ENCODE results near the gene GCK. TPM values are rescaled to one million over a fixed set of nuclear protein-coding genes. Genes with fewer than 3 reads are reported as not detected.
"Not testable (repeated sequence)": the region's sequence is repeated elsewhere in the genome, so short reads cannot be mapped to it uniquely, and the experiment has no call there.

GCK gene
- total RNA-seq, 2 donors from 2014 or later = 0.45 TPM; not detected in 1

GRCh38 chr7:44210107-44210506 lies 20.9 kb upstream of the GCK start:
- H3K4me3 Mint-ChIP-seq = no peak overlapping the region
- H3K9me3 ChIP-seq (ENCODE audit: control insufficient read depth, low read length, poor library complexity, severe bottlenecking) = no peaks in the 10 kb centered on the region
- no peak for DNase-seq
- H3K36me3 Mint-ChIP-seq (ENCODE audit: low read depth) = peaks cover 13% of the 10 kb centered on the region
- peaks cover 6% of the 10 kb centered on the region for H3K4me1 Mint-ChIP-seq
- no peaks in the 10 kb centered on the region for H3K27me3 Mint-ChIP-seq
- no peak overlapping the region for H3K27ac Mint-ChIP-seq
- no peak for ATAC-seq

- DNase-seq (no peak), ATAC-seq (no peak)
- Mint-ChIP-seq H3K36me3 (ENCODE audit: low read depth) (peaks cover 15% of the 10 kb centered on the region), H3K4me1 (peaks cover 13% of the 10 kb centered on the region), H3K27ac (no peak overlapping the region), H3K27me3 (no peaks in the 10 kb centered on the region), H3K4me3 (no peak overlapping the region)
- no peaks in the 10 kb centered on the region for H3K9me3 ChIP-seq (ENCODE audit: control insufficient read depth, low read length, poor library complexity, severe bottlenecking)
Observed at GRCh38 chr7:44208085-44208484, 18.8 kb upstream of the GCK start.

GRCh38 chr7:44206008-44206407 lies 16.8 kb upstream of the GCK start:
- ATAC-seq = no peak
- no peak overlapping the region for H3K4me3 Mint-ChIP-seq
- DNase-seq = no peak
- H3K9me3 ChIP-seq (ENCODE audit: control insufficient read depth, low read length, poor library complexity, severe bottlenecking) = no peaks in the 10 kb centered on the region
- H3K27ac Mint-ChIP-seq = no peak overlapping the region
- peaks cover 25% of the 10 kb centered on the region for H3K4me1 Mint-ChIP-seq
- peaks cover 12% of the 10 kb centered on the region for H3K36me3 Mint-ChIP-seq (ENCODE audit: low read depth)
- no peaks in the 10 kb centered on the region for H3K27me3 Mint-ChIP-seq

GRCh38 chr7:44201813-44202212 lies 12.6 kb upstream of the GCK start:
- Mint-ChIP-seq H3K36me3 (ENCODE audit: low read depth) (peaks cover 6% of the 10 kb centered on the region), H3K4me1 (peaks cover 25% of the 10 kb centered on the region), H3K27me3 (peaks cover 10% of the 10 kb centered on the region), H3K27ac (peak overlapping the region; percentile 67), H3K4me3 (peak overlapping the region; percentile 89)
- DNase-seq = no peak
- H3K9me3 ChIP-seq (ENCODE audit: control insufficient read depth, low read length, poor library complexity, severe bottlenecking) = no peaks in the 10 kb centered on the region
- no peak for ATAC-seq

GRCh38 chr7:44200699-44201461 lies 11.6 kb upstream of the GCK start, which contains the start of gene YKT6:
TSS of gene YKT6 (plus strand) at chr7:44200978. CDS start at chr7:44201136, 158 bp downstream.
- DNase-seq (peak; percentile 83 to 86 (median 86)), ATAC-seq (peak; percentile 99)
- peaks cover 26% of the 10 kb centered on the region for H3K4me1 Mint-ChIP-seq
- H3K36me3 Mint-ChIP-seq (ENCODE audit: low read depth) = peaks cover 6% of the 10 kb centered on the region
- peak within 1 kb of the TSS; percentile 89 for H3K4me3 Mint-ChIP-seq
- no peaks in the 10 kb centered on the region for H3K9me3 ChIP-seq (ENCODE audit: control insufficient read depth, low read length, poor library complexity, severe bottlenecking)
- peak within 1 kb of the TSS; percentile 67 for H3K27ac Mint-ChIP-seq
- H3K27me3 Mint-ChIP-seq = peaks cover 10% of the 10 kb centered on the region

- Mint-ChIP-seq H3K4me3 (peak overlapping the region; percentile 72), H3K4me1 (peaks cover 23% of the 10 kb centered on the region)
- not testable (repeated sequence) for ATAC-seq; H3K27me3 Mint-ChIP-seq; H3K27ac Mint-ChIP-seq; DNase-seq; H3K36me3 Mint-ChIP-seq (ENCODE audit: low read depth); H3K9me3 ChIP-seq (ENCODE audit: control insufficient read depth, low read length, poor library complexity, severe bottlenecking)
Observed at GRCh38 chr7:44200163-44200562, 10.9 kb upstream of the GCK start.

GRCh38 chr7:44197474-44197873 lies 8.2 kb upstream of the GCK start:
- H3K4me1 Mint-ChIP-seq = peaks cover 10% of the 10 kb centered on the region
- DNase-seq = no peak
- no peak overlapping the region for H3K27ac Mint-ChIP-seq
- peaks cover 28% of the 10 kb centered on the region for H3K27me3 Mint-ChIP-seq
- H3K9me3 ChIP-seq (ENCODE audit: control insufficient read depth, low read length, poor library complexity, severe bottlenecking) = no peaks in the 10 kb centered on the region
- no peak for ATAC-seq
- H3K36me3 Mint-ChIP-seq (ENCODE audit: low read depth) = no peaks in the 10 kb centered on the region
- no peak overlapping the region for H3K4me3 Mint-ChIP-seq

GRCh38 chr7:44196450-44196872 lies 7.2 kb upstream of the GCK start:
- H3K27ac Mint-ChIP-seq = no peak overlapping the region
- peaks cover 5% of the 10 kb centered on the region for H3K4me1 Mint-ChIP-seq
- no peaks in the 10 kb centered on the region for H3K9me3 ChIP-seq (ENCODE audit: control insufficient read depth, low read length, poor library complexity, severe bottlenecking)
- H3K27me3 Mint-ChIP-seq = peaks cover 34% of the 10 kb centered on the region
- ATAC-seq = no peak
- no peak for DNase-seq
- no peak overlapping the region for H3K4me3 Mint-ChIP-seq
- no peaks in the 10 kb centered on the region for H3K36me3 Mint-ChIP-seq (ENCODE audit: low read depth)

- peaks cover 6% of the 10 kb centered on the region for H3K4me1 Mint-ChIP-seq
- H3K4me3 Mint-ChIP-seq = no peak overlapping the region
- DNase-seq = no peak
- no peak for ATAC-seq
- peaks cover 39% of the 10 kb centered on the region for H3K27me3 Mint-ChIP-seq
- H3K36me3 Mint-ChIP-seq (ENCODE audit: low read depth) = no peaks in the 10 kb centered on the region
- H3K27ac Mint-ChIP-seq = no peak overlapping the region
- H3K9me3 ChIP-seq (ENCODE audit: control insufficient read depth, low read length, poor library complexity, severe bottlenecking) = no peaks in the 10 kb centered on the region
Observed at GRCh38 chr7:44195889-44196288, 6.7 kb upstream of the GCK start.

- Mint-ChIP-seq H3K27ac (no peak overlapping the region), H3K4me3 (no peak overlapping the region), H3K27me3 (peaks cover 49% of the 10 kb centered on the region), H3K4me1 (peaks cover 6% of the 10 kb centered on the region), H3K36me3 (ENCODE audit: low read depth) (no peaks in the 10 kb centered on the region)
- ATAC-seq (no peak), DNase-seq (no peak)
- H3K9me3 ChIP-seq (ENCODE audit: control insufficient read depth, low read length, poor library complexity, severe bottlenecking) = no peaks in the 10 kb centered on the region
Observed at GRCh38 chr7:44194562-44195145, 5.4 kb upstream of the GCK start.

GRCh38 chr7:44194069-44194468 lies 4.8 kb upstream of the GCK start:
- ATAC-seq (no peak), DNase-seq (no peak)
- Mint-ChIP-seq H3K4me1 (peaks cover 6% of the 10 kb centered on the region), H3K4me3 (no peak overlapping the region), H3K36me3 (ENCODE audit: low read depth) (no peaks in the 10 kb centered on the region), H3K27ac (no peak overlapping the region), H3K27me3 (peaks cover 53% of the 10 kb centered on the region)
- H3K9me3 ChIP-seq (ENCODE audit: control insufficient read depth, low read length, poor library complexity, severe bottlenecking) = no peaks in the 10 kb centered on the region

- ATAC-seq (no peak), DNase-seq (no peak)
- no peak overlapping the region for H3K4me3 Mint-ChIP-seq
- peaks cover 6% of the 10 kb centered on the region for H3K4me1 Mint-ChIP-seq
- H3K36me3 Mint-ChIP-seq (ENCODE audit: low read depth) = no peaks in the 10 kb centered on the region
- H3K27ac Mint-ChIP-seq = no peak overlapping the region
- peaks cover 56% of the 10 kb centered on the region for H3K27me3 Mint-ChIP-seq
- no peaks in the 10 kb centered on the region for H3K9me3 ChIP-seq (ENCODE audit: control insufficient read depth, low read length, poor library complexity, severe bottlenecking)
Observed at GRCh38 chr7:44193011-44193802, 4.0 kb upstream of the GCK start.

GRCh38 chr7:44191171-44191570 lies 1.9 kb upstream of the GCK start:
- Mint-ChIP-seq H3K27me3 (peaks cover 49% of the 10 kb centered on the region), H3K36me3 (ENCODE audit: low read depth) (no peaks in the 10 kb centered on the region)
- no peak for DNase-seq

More at GRCh38 chr7:44191171-44191570, 1.9 kb upstream of the GCK start:
- no peak for ATAC-seq
- Mint-ChIP-seq H3K4me3 (no peak overlapping the region), H3K4me1 (peaks cover 4% of the 10 kb centered on the region), H3K27ac (no peak overlapping the region)
- H3K9me3 ChIP-seq (ENCODE audit: control insufficient read depth, low read length, poor library complexity, severe bottlenecking) = no peaks in the 10 kb centered on the region
